ENCODE data around the gene DOCK9.
"Not testable (repeated sequence)": the region's sequence is repeated elsewhere in the genome, so short reads cannot be mapped to it uniquely, and the experiment has no call there.

The DOCK9 gene

DNA sequence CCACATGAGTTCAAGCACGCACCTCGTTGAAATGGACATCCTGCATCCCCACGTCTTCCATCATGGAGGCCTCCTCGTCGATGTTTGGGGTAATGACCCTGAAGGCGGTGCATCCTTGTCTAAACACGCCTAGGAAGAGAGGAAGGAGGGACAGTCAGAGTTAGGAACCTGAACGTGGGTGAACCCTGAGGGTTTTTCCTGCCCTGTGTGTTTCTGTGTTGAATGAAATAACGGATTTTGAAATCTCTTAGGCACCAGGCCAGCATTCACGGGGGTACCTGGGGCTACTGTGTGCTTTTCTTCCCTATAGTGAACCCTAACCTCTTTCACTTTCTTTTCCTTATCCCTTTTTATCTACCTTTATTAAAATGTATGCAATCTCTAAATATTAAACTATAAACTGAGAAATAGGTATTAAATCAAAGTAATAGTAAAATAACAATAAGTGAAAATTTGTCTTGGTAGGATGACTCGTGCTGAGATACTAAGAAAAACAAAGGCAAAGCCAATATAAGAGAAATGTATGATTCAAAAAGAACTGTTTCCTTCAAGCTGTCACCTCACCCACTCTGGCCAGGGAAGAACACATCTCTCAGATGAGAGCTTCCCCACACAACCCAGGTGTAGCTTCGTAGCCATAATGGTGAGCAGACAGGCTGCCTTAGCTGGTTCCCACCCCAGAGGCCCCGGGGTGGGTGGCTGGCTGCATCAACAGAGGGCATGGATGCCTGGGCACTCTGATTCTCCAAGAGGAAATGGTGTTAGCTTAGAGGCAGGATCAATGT lies 153.3 kb downstream of the DOCK9 start:
- no peak for DNase-seq (ENCODE audit: low spot score)

DNA sequence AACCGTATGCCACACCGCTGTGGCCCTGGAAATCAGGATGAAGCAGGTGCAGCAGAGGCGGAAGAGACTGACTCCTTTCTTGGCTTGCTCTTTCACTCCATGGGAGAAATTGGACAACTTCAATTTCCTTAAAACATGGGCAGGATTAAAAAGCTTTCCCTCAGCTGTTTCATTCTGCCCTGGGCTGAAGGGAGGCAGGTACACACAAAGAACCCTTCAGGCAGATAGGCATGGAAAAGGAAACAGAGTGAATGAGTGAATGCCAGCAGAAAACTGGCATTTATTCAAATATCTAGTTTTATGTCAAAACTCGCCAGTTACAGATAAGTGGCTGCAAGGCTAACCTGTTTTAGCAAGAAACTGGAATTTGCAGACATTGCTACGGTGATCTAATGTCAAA lies 154.4 kb downstream of the DOCK9 start:
- DNase-seq (ENCODE audit: low spot score) = no peak

- DNase-seq (ENCODE audit: low spot score) = no peak
Observed at GRCh38 chr13:98822225-98822606, 155.6 kb downstream of the DOCK9 start.

GRCh38 chr13:98821372-98822224 lies 156.3 kb downstream of the DOCK9 start:
- DNase-seq (ENCODE audit: low spot score) = no peak

DNA sequence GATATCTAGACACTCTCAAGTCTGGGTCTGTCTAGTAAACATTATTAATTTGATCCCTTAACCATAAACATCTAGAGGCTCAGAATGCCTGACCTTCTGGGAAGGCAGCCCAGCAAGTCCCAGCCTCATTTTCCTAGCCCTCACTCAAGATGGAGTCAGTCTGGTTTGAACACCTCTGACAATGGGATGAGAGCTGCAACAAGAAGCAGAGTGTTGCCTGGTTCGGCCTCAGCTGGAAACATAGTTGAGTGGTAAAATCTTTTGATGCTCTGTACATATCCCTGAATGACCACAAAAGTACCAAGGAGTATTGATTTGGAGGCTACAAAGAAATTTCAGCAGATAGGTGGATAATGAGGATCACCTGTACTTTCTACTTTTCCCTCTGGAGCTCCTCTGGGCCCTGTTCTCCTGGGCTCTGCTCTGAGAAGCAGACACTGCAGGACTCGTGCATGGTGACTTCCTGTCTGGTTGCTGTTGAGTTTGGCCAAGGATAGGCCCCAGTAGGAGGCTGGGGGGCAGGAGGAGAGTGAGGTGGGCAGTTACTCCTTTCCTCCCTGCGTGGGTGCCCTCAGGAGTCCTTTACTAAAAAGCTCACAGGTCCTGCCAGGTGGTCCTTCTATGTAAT lies 157.0 kb downstream of the DOCK9 start:
- no peak for DNase-seq (ENCODE audit: low spot score)

GRCh38 chr13:98820300-98820699 lies 157.6 kb downstream of the DOCK9 start:
- no peak for DNase-seq (ENCODE audit: low spot score)

- DNase-seq (ENCODE audit: low spot score) = no peak
Observed at GRCh38 chr13:98819382-98820010, 158.4 kb downstream of the DOCK9 start.

- no peak for DNase-seq (ENCODE audit: low spot score)
Observed at GRCh38 chr13:98816406-98816805, 161.5 kb downstream of the DOCK9 start.

DNA sequence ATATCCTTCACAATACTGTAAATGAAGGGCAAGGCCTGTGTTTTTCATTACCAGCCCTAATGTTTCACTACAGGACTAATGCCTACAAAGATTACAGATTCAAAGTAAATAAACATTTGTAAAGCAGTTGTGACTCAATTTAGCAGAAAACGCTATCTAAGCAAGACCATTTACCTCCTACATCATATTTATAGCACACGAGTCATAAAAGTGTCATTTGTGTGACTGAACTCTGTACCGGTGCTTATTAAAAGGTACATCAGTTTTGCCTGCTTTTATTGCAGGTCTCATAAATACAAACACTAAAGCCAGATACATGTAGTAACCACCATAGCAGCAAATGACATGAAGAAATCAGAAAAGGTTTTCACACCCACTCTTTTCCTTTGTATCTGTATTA lies 163.9 kb downstream of the DOCK9 start:
- no peak for DNase-seq (ENCODE audit: low spot score)

DNA sequence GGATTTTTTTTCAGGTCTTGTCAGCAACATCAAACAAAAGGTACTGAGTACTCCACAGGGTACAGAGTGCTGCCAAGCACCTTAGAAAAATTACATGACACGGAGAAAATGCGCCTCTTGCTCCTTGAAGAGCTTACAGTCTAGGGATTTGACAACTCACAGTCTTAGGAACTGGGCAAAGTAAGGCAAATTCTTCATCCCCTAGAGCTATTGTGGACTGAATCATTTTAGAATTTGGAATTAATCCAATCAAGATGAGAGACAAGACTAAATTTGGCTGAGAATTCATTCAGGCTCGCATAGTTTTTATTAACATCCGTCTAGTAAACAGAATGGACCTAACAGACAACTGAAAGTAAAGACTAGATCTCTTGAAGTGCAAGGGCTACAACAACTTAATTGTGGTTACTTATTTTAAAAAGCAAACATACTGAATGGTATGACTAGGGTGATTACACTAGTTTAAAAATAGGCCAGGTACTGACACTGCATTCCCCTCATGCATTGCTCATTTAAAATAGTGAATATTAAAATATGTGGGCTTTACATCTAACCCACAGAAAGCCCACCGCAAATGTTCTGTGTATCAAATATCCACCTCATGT lies 165.6 kb downstream of the DOCK9 start:
- not testable (repeated sequence) for DNase-seq (ENCODE audit: low spot score)

DNA sequence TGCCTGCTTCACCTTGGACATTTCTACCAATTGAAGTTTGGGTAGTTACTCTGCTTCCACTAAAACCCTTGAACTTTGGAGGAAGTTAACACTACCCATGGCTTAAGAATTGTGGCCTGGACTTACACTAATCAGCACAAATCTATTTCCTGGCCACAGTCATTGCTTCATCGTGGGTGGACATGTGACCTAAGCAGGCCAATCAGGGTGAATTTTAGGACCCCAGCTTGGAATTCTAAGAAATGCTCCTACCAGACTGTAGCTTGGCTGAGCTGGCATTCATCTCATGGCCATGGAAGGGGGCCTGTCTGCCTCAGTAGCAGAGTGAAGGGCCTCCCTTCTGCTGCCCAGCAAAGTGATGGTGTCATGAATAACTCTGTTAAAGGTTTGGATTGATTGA lies 167.1 kb downstream of the DOCK9 start:
- no peak for DNase-seq (ENCODE audit: low spot score)

- DNase-seq (ENCODE audit: low spot score) = no peak
Observed at GRCh38 chr13:98809345-98809777, 168.5 kb downstream of the DOCK9 start.

GRCh38 chr13:98807774-98808173 lies 170.1 kb downstream of the DOCK9 start:
- peak; percentile 25 for DNase-seq (ENCODE audit: low spot score)

GRCh38 chr13:98804336-98804855 lies 173.5 kb downstream of the DOCK9 start:
- DNase-seq (ENCODE audit: low spot score) = no peak

- DNase-seq (ENCODE audit: low spot score) = no peak
Observed at GRCh38 chr13:98803921-98804320, 173.9 kb downstream of the DOCK9 start.

- no peak for DNase-seq (ENCODE audit: low spot score)
Observed at GRCh38 chr13:98803111-98803561, 174.7 kb downstream of the DOCK9 start.

DNA sequence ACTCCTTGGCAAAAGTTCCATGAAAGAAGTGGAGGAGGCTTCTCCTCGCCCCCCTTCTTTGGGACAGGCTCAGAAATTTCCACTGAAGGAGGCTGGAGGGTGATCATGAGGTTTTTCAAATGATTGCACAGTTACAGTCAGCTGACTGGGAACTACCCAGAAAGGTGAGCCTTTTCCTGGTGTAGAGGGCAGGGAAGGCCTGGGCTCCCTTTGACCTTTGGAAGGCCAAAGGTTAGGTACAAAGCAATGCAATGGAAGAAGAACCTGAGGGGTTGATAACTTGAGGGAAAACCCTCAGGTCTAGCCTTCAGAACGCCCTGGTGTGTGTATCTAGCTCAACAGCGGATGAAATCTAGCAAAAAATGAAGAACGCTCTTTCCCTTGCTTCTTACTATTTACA lies 175.3 kb downstream of the DOCK9 start:
- DNase-seq (ENCODE audit: low spot score) = no peak

DNA sequence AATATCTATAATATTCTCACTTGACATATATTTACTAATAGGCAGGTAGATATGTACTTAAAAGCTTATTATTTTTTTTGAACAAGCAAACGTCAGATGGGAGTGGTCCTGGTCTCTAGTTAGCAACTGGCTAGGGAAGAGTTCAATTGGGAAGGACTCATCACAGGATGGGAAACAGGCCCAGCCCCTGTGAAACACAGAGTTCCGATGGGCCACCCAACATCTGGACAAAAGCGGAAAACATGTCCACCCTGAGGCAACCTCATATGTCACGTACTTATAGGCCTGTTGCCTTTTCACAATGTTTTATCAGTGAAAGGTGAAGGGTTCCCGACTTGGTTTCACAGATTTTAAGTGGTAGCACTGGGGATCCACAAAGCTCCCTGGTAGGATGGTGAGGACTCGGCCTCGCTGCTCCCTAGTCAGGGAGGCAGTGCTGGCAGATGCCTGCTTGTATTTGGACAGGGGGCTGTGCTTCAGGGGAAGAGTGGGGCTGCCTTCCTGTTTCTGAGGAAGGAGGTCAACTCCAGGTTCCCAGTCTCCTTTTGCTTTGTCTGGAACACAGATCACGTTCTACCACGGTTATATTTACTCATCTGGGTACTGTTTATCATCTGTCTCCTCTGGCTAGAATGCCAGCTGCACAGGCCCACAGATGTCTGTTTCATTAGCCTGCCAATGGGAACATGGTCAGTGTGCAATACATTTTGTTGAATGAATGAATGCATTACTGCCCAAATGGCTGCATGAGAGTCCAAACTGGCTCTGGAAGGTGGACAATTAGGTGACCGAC lies 176.0 kb downstream of the DOCK9 start:
- DNase-seq (ENCODE audit: low spot score) = no peak

GRCh38 chr13:98800078-98800477 lies 177.8 kb downstream of the DOCK9 start:
- no peak for DNase-seq (ENCODE audit: low spot score)

DNA sequence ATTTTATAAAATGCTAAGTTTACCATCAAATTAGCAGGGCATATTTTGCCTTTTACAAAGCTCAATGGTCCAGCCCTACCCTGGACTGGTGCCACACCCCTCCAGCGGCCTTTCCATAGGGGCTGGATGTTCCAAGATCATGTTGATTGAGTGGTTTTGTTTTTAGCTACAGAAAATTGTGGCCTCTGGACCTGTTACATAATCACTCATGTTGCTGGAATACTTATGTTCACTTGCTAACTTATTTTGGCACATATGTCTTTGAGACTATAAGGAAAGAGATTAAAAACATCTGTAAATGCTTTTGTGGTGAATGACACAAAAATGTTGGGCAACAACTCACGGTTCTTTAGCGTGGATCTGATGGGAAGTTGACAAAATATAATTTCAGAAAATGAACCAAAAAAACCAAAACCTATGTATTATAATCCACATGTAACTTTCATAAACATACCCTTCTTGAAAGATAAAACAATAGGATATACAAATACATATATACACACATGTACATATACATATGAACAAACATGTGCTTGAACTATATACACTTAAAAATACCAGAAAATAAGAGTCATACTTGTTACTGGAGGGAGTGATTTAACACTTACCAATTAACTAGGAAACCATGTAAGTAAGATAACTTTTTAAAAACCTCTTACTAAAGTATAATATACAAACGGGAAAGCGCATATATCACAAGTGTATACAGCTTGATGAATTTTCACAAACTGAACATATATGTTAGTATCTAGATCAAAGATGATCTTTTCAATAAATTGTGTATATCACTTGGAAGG lies 178.8 kb downstream of the DOCK9 start:
- no peak for DNase-seq (ENCODE audit: low spot score)
